SIG-M5 treated with dmso at 0.1 percent for 504 hours (cell line): Measurements from ENCODE around the gene OVCH2.

Experiments used
- DNase-seq: peaks from one replicate; lab custom pipeline; 2025; ENCODE audit not compliant: unreplicated experiment; lab: John Stamatoyannopoulos, UW

OVCH2 gene

GRCh38 chr11:7640816-7641215 is 65.5 kb downstream of the OVCH2 start:
- DNase-seq = no peak

GRCh38 chr11:7639643-7640025 is 66.6 kb downstream of the OVCH2 start:
- no peak for DNase-seq
